HS-27A (cell line): ENCODE measurements around the gene MAGEB17.
"Not testable (repeated sequence)": the region's sequence is repeated elsewhere in the genome, so short reads cannot be mapped to it uniquely, and the experiment has no call there.

Source experiments
- DNase-seq: peaks from one replicate; pipeline ENCODE4 v3.0.0-alpha.2; 2012; ENCODE audit warnings: low read depth, missing footprints

MAGEB17 gene

GRCh38 chrX:16156692-16157331 lies 10.5 kb upstream of the MAGEB17 start:
- no peak for DNase-seq

- peak; percentile 66 for DNase-seq
Measured at GRCh38 chrX:16160729-16161128, 6.6 kb upstream of the MAGEB17 start.

GRCh38 chrX:16161173-16161572 lies 6.1 kb upstream of the MAGEB17 start:
- DNase-seq: not testable (repeated sequence)

GRCh38 chrX:16162391-16162790 lies 4.9 kb upstream of the MAGEB17 start:
- DNase-seq: no peak

GRCh38 chrX:16164748-16165147 lies 2.5 kb upstream of the MAGEB17 start:
- no peak for DNase-seq

GRCh38 chrX:16171039-16171438 lies 3.8 kb downstream of the MAGEB17 start:
- no peak for DNase-seq

- no peak for DNase-seq
Measured at GRCh38 chrX:16171944-16172343, 4.7 kb downstream of the MAGEB17 start.

- no peak for DNase-seq
Measured at GRCh38 chrX:16172391-16172790, 5.1 kb downstream of the MAGEB17 start.

GRCh38 chrX:16175329-16176061 lies 8.2 kb downstream of the MAGEB17 start:
- no peak for DNase-seq

- DNase-seq: no peak
Measured at GRCh38 chrX:16177260-16177659, 10.0 kb downstream of the MAGEB17 start.

- not testable (repeated sequence) for DNase-seq
Measured at GRCh38 chrX:16183843-16184242, 16.6 kb downstream of the MAGEB17 start.

GRCh38 chrX:16185725-16186136 lies 18.4 kb downstream of the MAGEB17 start:
- peak; percentile 43 for DNase-seq

- DNase-seq: no peak
Measured at GRCh38 chrX:16186380-16187007, 19.2 kb downstream of the MAGEB17 start.

GRCh38 chrX:16187024-16187760 lies 19.9 kb downstream of the MAGEB17 start:
- DNase-seq: no peak

GRCh38 chrX:16188687-16189086 lies 21.4 kb downstream of the MAGEB17 start:
- no peak for DNase-seq

GRCh38 chrX:16191605-16192004 lies 24.3 kb downstream of the MAGEB17 start:
- DNase-seq: no peak

GRCh38 chrX:16196829-16197228 lies 29.5 kb downstream of the MAGEB17 start:
- no peak for DNase-seq

- DNase-seq: no peak
Measured at GRCh38 chrX:16199343-16199742, 32.1 kb downstream of the MAGEB17 start.

GRCh38 chrX:16202943-16203342 lies 35.7 kb downstream of the MAGEB17 start:
- DNase-seq: no peak

- no peak for DNase-seq
Measured at GRCh38 chrX:16204538-16204937, 37.3 kb downstream of the MAGEB17 start.

- DNase-seq: no peak
Measured at GRCh38 chrX:16205840-16206239, 38.6 kb downstream of the MAGEB17 start.

- DNase-seq: no peak
Measured at GRCh38 chrX:16207634-16208033, 40.4 kb downstream of the MAGEB17 start.

- DNase-seq: no peak
Measured at GRCh38 chrX:16208601-16209000, 41.3 kb downstream of the MAGEB17 start.
